ENCODE results near the gene ETV7. TPM values are rescaled to one million over a fixed set of nuclear protein-coding genes. Genes with fewer than 3 reads are reported as not detected.
"Not testable (repeated sequence)": the region's sequence is repeated elsewhere in the genome, so short reads cannot be mapped to it uniquely, and the experiment has no call there.

The ETV7 gene
- total RNA-seq, 1 experiment from 2014 or later: 0.58 TPM

GRCh38 chr6:36368421-36368820, 19.0 kb downstream of the ETV7 start:
- TF ChIP-seq EZH2 (IDR thresholded peaks at IDR 0.05; ENCODE audit: borderline replicate concordance, low read depth, low read length, poor library complexity, severe bottlenecking): no peak
- TF ChIP-seq, protein P1, sequence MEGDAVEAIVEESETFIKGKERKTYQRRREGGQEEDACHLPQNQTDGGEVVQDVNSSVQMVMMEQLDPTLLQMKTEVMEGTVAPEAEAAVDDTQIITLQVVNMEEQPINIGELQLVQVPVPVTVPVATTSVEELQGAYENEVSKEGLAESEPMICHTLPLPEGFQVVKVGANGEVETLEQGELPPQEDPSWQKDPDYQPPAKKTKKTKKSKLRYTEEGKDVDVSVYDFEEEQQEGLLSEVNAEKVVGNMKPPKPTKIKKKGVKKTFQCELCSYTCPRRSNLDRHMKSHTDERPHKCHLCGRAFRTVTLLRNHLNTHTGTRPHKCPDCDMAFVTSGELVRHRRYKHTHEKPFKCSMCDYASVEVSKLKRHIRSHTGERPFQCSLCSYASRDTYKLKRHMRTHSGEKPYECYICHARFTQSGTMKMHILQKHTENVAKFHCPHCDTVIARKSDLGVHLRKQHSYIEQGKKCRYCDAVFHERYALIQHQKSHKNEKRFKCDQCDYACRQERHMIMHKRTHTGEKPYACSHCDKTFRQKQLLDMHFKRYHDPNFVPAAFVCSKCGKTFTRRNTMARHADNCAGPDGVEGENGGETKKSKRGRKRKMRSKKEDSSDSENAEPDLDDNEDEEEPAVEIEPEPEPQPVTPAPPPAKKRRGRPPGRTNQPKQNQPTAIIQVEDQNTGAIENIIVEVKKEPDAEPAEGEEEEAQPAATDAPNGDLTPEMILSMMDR (conservative IDR thresholded peaks at IDR 0.05; ENCODE audit: low read depth, low read length): no peak
- CTCF ChIA-PET: no interaction called here
- H3K4me1 ChIP-seq (ENCODE audit: insufficient read depth, low read length, poor library complexity, severe bottlenecking): no peaks in the 10 kb centered on the region
- H3K27me3 ChIP-seq (replicated peaks; ENCODE audit: insufficient read depth, low read depth, low read length, poor library complexity): no peaks in the 10 kb centered on the region
- no peak overlapping the region for H3K27ac ChIP-seq (ENCODE audit: low read depth, low read length, poor library complexity, severe bottlenecking)
- POLR2A ChIA-PET (ENCODE audit: low non-redundant PET): no interaction called here
- H3K4me3 ChIP-seq (ENCODE audit: low read depth, low read length, poor library complexity, severe bottlenecking): no peak overlapping the region
- DNase-seq (ENCODE audit: low spot score): no peak
- BruUV-seq (replicated peaks): no TSS peak
- intact Hi-C loops (cut with micrococcal nuclease; ENCODE audit: unreplicated experiment): no loop called here
- H3K9me3 ChIP-seq (ENCODE audit: low read depth, low read length, poor library complexity, severe bottlenecking): no peaks in the 10 kb centered on the region
- no peaks in the 10 kb centered on the region for H3K36me3 ChIP-seq (ENCODE audit: insufficient read depth, low read length, poor library complexity, severe bottlenecking)

DNA sequence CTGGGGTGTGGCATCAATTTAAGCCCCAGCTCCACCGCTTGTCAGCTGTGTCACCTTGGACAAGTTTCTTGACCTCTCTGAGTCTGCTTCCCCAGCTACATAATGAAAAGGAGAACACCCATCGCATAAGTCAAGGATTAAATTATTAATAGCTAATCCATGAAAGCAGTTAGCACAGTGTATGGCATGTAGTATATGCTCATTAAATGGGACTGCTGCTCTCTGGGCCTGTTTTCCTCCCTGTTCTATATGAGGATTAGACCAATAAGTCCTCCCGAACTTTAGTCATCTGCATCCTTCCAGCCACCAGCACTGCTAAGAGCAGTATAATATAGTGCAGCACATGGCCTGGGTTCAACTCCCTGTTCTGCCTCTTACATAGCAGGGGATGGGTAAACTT, 19.7 kb downstream of the ETV7 start:
- intact Hi-C loops (cut with micrococcal nuclease; ENCODE audit: unreplicated experiment): no loop called here
- BruUV-seq (replicated peaks): no TSS peak
- H3K4me1 ChIP-seq (ENCODE audit: insufficient read depth, low read length, poor library complexity, severe bottlenecking): no peaks in the 10 kb centered on the region
- no peaks in the 10 kb centered on the region for H3K9me3 ChIP-seq (ENCODE audit: low read depth, low read length, poor library complexity, severe bottlenecking)
- H3K27me3 ChIP-seq (replicated peaks; ENCODE audit: insufficient read depth, low read depth, low read length, poor library complexity): no peaks in the 10 kb centered on the region
- H3K4me3 ChIP-seq (ENCODE audit: low read depth, low read length, poor library complexity, severe bottlenecking): no peak overlapping the region
- H3K27ac ChIP-seq (ENCODE audit: low read depth, low read length, poor library complexity, severe bottlenecking): no peak overlapping the region
- no peak for DNase-seq (ENCODE audit: low spot score)
- no peaks in the 10 kb centered on the region for H3K36me3 ChIP-seq (ENCODE audit: insufficient read depth, low read length, poor library complexity, severe bottlenecking)
- CTCF ChIA-PET: no interaction called here
- no peak for TF ChIP-seq EZH2 (IDR thresholded peaks at IDR 0.05; ENCODE audit: borderline replicate concordance, low read depth, low read length, poor library complexity, severe bottlenecking)
- TF ChIP-seq, protein P1 (conservative IDR thresholded peaks at IDR 0.05; ENCODE audit: low read depth, low read length): no peak
- POLR2A ChIA-PET (ENCODE audit: low non-redundant PET): no interaction called here

DNA sequence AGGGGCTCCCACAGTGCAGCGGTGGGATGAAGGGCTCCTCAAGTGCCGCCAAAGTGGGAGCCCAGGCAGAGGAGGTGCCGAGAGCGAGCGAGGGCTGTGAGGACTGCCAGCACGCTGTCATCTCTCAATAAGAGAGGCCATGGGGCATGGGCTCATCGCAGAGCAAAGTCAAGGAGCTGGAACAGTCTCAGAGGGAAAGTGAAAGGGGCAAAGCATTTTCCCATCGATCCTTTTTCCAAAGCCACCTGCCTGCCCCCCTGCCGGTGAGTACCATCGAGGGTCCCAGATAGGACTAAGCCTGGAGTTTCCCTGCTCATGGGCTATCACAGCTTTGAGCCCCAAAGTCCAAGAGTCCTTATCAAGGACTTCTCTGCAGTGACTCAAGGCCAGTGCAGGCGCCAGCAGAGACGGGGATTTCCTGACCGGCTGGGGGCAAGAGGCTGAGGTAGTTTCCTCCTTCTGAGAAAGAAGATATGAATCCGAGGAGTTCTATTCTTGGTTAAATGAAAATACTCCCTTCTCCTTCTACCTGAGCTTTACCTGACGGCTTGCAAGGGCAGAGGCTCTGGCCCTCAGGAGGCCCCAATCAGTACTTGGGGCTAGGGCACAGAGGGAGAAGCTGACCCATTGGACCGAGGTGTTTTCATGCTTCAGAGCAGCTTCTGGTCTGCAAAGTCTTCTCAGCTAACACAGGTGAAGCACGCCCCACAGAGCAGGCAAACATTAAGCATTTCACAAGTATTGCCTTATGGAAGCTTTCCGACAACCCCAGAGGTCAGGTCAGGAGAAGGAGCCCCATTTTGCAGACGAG, 22.6 kb downstream of the ETV7 start:
- Histone ChIP-seq H3K4me1 (ENCODE audit: insufficient read depth, low read length, poor library complexity, severe bottlenecking) (no peaks in the 10 kb centered on the region), H3K27me3 (replicated peaks; ENCODE audit: insufficient read depth, low read depth, low read length, poor library complexity) (no peaks in the 10 kb centered on the region), H3K36me3 (ENCODE audit: insufficient read depth, low read length, poor library complexity, severe bottlenecking) (no peaks in the 10 kb centered on the region), H3K4me3 (ENCODE audit: low read depth, low read length, poor library complexity, severe bottlenecking) (no peak overlapping the region), H3K9me3 (ENCODE audit: low read depth, low read length, poor library complexity, severe bottlenecking) (no peaks in the 10 kb centered on the region), H3K27ac (ENCODE audit: low read depth, low read length, poor library complexity, severe bottlenecking) (no peak overlapping the region)
- BruUV-seq (replicated peaks): no TSS peak
- TF ChIP-seq EZH2 (IDR thresholded peaks at IDR 0.05; ENCODE audit: borderline replicate concordance, low read depth, low read length, poor library complexity, severe bottlenecking): no peak
- TF ChIP-seq, protein P1 (conservative IDR thresholded peaks at IDR 0.05; ENCODE audit: low read depth, low read length): no peak
- intact Hi-C loops (cut with micrococcal nuclease; ENCODE audit: unreplicated experiment): no loop called here
- POLR2A ChIA-PET (ENCODE audit: low non-redundant PET): no interaction called here
- CTCF ChIA-PET: interaction anchor here (1.2 to 1.3 kb wide), 2 partner anchors 63 to 285 kb away, joined by 3 to 7 read pairs; no protein-coding TSS in a partner anchor
- DNase-seq (ENCODE audit: low spot score): no peak

DNA sequence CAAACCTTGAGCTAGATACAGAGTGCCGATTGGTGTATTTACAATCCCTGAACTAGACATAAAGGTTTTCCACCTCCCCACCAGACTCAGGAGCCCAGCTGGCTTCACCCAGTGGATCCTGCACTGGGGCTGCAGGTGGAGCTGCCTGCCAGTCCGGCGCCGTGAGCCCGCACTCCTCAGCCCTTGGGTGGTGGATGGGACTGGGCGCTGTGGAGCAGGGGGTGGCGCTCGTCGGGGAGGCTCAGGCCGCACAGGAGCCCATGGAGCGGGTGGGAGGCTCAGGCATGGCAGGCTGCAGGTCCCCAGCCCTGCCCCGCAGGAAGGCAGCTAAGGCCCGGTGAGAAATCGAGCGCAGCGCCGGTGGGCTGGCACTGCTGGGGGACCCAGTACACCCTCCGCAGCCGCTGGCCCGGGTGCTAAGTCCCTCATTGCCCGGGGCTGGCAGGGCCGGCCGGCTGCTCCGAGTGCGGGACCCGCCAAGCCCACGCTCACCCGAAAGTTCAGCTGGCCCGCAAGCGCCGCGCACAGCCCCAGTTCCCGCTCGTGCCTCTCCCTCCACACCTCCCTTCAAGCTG, 23.3 kb downstream of the ETV7 start:
- H3K27me3 ChIP-seq (replicated peaks; ENCODE audit: insufficient read depth, low read depth, low read length, poor library complexity); H3K36me3 ChIP-seq (ENCODE audit: insufficient read depth, low read length, poor library complexity, severe bottlenecking); BruUV-seq (replicated peaks); H3K4me3 ChIP-seq (ENCODE audit: low read depth, low read length, poor library complexity, severe bottlenecking); H3K9me3 ChIP-seq (ENCODE audit: low read depth, low read length, poor library complexity, severe bottlenecking); DNase-seq (ENCODE audit: low spot score); H3K4me1 ChIP-seq (ENCODE audit: insufficient read depth, low read length, poor library complexity, severe bottlenecking); POLR2A ChIA-PET (ENCODE audit: low non-redundant PET); H3K27ac ChIP-seq (ENCODE audit: low read depth, low read length, poor library complexity, severe bottlenecking); intact Hi-C loops (cut with micrococcal nuclease; ENCODE audit: unreplicated experiment): not testable (repeated sequence)
- CTCF ChIA-PET: interaction anchor here (1.2 kb wide), 1 partner anchor 286 kb away, joined by 7 read pairs; no protein-coding TSS in a partner anchor

GRCh38 chr6:36363371-36363752, 24.1 kb downstream of the ETV7 start:
- H3K36me3 ChIP-seq (ENCODE audit: insufficient read depth, low read length, poor library complexity, severe bottlenecking); H3K27me3 ChIP-seq (replicated peaks; ENCODE audit: insufficient read depth, low read depth, low read length, poor library complexity); intact Hi-C loops (cut with micrococcal nuclease; ENCODE audit: unreplicated experiment); DNase-seq (ENCODE audit: low spot score); H3K27ac ChIP-seq (ENCODE audit: low read depth, low read length, poor library complexity, severe bottlenecking); BruUV-seq (replicated peaks); POLR2A ChIA-PET (ENCODE audit: low non-redundant PET); H3K4me3 ChIP-seq (ENCODE audit: low read depth, low read length, poor library complexity, severe bottlenecking); H3K4me1 ChIP-seq (ENCODE audit: insufficient read depth, low read length, poor library complexity, severe bottlenecking); H3K9me3 ChIP-seq (ENCODE audit: low read depth, low read length, poor library complexity, severe bottlenecking): not testable (repeated sequence)
- CTCF ChIA-PET: interaction anchor here (0.6 to 1.1 kb wide), 2 partner anchors 61 to 229 kb away, joined by 5 to 6 read pairs; no protein-coding TSS in a partner anchor

All from A673 (cell line).